ENCODE data around the gene KISS1. TPM values are rescaled to one million over a fixed set of nuclear protein-coding genes. Genes with fewer than 3 reads are reported as not detected.

KISS1 gene
- total RNA-seq, 1 experiment from 2014 or later, result 3.1 TPM

DNA sequence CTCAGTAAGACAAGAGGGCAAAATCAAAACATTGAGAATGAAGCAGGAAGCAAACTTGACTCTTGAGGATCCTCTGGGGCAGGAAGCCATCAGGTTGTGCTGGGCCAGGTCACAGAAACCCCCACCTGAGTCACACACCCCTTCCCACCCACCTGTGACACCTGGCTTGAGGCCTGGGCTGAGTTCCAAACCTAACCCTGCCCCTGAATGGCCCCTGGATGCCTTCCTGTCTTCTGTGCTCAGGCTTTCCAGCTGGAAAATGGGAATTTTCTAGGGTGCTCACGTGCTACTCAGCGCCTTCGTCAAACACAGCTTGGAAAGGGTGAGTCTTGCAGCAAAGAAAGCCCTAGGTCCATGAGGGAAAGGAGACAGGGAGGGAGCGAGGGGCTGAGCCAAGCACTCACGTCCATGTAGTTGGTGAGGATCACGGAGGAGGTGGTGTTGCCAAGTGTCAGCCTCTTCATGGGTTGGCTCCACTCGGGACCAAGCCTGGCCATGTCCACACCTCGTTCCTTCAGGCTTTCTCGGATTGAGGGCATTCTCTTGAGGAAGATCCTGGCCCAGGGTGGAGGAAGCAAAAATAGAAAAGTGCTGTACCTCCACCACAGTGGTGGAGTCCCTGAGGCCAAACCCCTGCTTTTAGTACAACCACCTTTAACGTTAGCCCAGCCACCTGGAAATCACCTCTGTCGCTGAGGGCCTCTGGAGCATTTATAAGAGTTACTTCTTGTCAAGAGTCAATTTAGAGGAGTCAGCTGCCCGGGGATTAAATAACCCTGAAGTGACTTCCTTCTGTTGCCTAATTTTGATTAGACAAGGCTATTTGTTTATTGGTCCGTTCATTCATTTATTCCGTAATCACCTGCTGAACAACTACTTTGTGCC, 34.4 kb downstream of the KISS1 start:
- no peak for DNase-seq (ENCODE audit: low spot score)

DNA sequence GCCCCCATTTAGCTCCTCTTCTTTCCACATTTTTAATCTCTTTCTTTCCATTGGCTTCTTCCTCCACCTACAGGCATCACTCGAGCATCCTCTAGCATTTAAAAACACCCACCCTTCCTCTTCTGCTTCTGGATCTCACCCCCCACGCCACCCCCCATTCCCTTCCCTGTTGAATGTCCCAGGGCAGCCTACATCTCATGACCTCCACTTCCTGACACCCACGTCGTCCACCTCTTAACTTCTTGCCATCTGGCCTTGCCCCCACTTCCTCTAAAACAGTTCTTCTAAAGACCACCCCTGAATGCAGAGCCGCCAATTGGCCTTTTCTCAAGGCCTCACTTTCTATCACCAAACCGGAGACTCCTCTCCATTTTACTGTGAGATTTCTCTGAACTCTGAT, 38.3 kb downstream of the KISS1 start:
- DNase-seq (ENCODE audit: low spot score), result no peak

DNA sequence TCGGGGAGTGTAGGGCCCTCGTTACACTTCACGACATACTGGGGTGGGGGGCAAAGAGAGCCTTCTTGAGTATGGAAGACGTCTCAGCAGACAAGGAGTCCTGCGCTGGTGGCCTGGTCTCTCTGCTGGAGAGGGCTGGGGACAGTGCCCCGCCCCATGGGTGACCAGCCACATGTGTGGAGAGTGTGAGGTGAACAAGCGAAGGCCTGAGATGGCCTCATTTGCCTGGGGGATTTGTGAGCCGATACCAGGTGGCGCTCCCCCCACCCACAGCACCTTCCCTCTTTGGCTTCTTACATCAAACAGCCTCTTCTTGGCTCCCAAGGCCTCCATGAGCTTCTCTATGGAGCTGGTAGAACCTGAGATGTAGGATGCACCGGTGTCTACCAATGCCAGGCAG, 40.4 kb downstream of the KISS1 start:
- DNase-seq (ENCODE audit: low spot score), result no peak

DNA sequence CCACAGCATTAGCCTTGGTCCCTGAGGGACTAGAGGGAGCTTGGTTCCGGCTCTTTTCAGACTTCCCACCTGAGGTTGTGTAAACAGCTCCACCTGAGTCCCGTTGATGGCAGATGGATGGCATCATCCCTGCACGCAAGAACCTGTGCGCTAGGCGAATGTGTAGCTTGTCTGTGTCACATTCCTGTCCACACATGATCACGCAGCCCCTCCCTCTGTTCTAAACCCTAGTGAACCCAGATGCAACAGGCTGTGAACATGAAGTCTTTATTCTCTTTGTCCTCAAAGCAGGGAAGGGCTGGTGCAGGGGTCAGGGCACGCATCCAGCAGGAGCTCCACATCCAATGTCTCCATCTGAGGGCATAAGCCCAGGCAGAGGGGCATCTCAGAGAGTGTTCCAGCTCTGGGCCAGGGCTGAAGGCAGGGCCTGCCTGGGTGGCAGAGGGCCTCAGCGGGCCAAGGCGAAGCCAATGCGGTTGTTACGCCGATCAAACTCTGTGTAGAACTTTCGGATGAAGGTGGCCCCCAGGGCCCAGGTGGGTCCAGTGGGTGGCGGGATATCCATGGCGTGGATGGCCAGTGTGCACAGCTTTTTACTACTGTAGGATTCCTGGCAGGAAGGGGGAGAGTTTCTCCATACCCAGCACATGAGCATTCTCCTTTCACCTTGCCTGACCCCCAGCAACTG, 41.6 kb downstream of the KISS1 start:
- no peak for DNase-seq (ENCODE audit: low spot score)

- no peak for DNase-seq (ENCODE audit: low spot score)
Measured at GRCh38 chr1:204153667-204154066, 42.6 kb downstream of the KISS1 start.

DNA sequence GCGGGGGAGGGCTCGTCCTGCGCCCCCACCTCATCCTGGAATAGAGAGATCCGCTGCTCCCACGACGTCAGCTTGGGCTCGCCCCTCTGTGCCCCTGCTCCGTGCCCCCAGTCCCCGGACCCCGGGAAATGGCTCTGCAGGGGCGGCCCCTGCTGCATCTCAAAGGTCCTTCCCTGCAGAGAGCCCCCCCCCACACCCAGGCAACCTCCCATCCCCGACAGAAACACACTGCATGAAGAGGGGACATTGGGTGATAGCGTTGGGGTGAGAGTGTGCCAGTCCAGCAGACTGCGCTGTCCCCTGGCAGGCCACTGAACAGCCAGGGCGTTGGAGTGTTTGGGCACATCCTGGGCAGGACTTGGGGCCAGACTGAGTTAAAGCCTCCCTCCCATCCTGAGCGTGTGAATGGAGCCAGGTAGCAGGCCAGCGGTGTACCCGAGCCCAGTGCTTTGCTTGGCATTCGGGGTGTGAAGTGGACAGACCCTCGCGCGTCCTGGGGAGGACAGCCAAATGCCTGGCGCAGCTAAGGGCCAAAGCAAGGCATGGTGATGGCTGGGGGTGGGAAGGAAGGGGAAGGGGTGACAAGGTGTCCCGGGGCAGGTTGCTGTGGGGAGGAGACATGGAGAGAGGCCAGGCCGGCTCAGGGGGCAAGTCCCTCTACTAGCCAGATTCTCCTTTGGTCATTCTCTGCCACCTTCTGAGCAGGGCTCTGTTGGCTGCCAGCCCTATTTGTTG, 43.8 kb downstream of the KISS1 start:
- DNase-seq (ENCODE audit: low spot score), result no peak

- no peak for DNase-seq (ENCODE audit: low spot score)
Measured at GRCh38 chr1:204151552-204152309, 44.6 kb downstream of the KISS1 start, which contains the start of gene ETNK2. TSS of gene ETNK2 (minus strand) at chr1:204152044. CDS start at chr1:204151852, 192 bp downstream.

- DNase-seq (ENCODE audit: low spot score), result no peak
Measured at GRCh38 chr1:204150702-204151551, 45.4 kb downstream of the KISS1 start.

GRCh38 chr1:204149635-204150565, 46.4 kb downstream of the KISS1 start:
- no peak for DNase-seq (ENCODE audit: low spot score)

DNA sequence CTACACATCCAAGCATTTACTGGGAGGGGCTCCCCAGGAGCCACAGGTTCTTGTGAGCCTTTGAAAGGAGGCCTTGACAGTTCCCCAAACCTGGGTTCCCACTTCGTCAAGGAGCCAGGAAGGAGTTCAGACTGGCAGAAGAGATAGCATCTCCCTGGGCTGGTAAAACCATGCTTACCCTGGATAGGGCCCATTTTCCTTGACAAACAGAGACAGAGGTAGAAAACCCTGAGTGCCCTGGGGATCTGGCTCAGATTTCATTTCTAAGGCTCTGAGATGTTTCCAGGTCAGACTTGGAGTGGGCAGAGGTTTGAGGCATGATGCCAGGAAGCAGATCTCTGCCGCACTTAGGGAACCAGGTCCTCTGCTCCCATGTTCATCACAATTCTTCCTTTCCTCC, 47.2 kb downstream of the KISS1 start:
- DNase-seq (ENCODE audit: low spot score), result no peak

GRCh38 chr1:204147406-204148383, 48.6 kb downstream of the KISS1 start:
- DNase-seq (ENCODE audit: low spot score), result no peak

DNA sequence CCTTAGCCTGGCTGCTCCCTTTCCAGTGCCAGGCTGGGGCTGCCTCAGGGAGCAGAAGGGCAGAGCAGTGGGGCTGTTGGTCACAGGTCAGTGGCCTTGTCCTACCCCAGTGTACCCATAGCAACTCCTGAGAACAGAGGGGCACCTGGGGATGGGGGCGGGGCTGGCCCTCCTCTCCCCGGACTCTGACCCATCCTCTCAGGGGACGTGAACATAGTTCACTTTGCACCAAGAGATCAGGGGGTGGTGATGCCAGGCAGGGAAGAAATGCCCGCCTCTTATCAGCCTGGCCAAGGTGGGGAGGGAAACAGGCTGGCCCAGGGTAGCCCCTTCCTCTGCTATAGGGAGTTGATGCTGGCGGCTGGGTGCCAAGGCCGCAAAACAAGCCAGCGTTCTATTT, 49.3 kb downstream of the KISS1 start:
- DNase-seq (ENCODE audit: low spot score), result no peak

DNA sequence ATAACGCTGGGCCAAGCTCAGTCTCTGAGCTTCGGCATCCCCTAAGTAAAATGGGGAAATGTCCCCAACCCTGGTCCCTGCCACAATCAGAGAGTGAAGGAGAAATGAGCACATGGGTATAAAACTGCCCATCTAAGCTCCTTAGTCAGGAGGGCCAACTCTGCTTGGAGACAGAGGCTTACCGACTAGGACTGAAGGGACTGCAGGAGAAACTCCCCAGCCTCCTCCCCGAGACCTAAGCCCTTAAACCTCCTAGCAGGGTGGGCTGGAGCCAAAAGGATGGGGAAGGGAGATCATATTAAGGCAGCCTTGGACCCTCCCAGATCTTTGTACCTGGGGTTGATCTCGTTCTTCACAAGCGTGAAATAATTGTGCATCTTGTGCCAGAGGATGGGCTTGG, 50.0 kb downstream of the KISS1 start:
- DNase-seq (ENCODE audit: low spot score), result no peak

DNA sequence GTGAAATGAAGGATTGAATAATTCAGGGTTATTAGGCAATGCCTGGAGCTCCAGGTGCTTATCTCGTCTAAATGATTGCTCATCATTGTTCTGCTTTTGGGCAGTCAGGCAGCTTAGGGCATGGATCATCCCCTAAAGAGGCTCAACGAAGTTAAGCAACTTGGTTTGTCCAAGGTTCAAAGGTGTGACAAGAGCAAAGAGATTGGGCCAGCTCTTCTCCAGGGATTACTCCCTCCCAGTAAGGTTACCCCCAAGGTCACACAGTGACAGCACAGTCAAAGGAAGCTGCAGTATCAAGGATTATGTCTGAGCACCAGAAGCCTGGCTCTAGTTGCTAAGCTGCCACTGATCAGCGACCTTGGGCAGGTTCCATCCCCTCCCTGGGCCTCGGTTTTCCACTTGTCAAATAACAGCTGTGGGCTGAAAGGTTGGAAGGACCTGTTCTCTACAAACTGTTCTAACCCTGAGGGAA, 51.2 kb downstream of the KISS1 start:
- DNase-seq (ENCODE audit: low spot score), result no peak

GRCh38 chr1:204143276-204144041, 52.8 kb downstream of the KISS1 start:
- no peak for DNase-seq (ENCODE audit: low spot score)

- DNase-seq (ENCODE audit: low spot score), result no peak
Measured at GRCh38 chr1:204142032-204142974, 54.0 kb downstream of the KISS1 start.

Data from HT-29 (cell line).